Measurements from ENCODE around the gene RECK.

The RECK gene

DNA sequence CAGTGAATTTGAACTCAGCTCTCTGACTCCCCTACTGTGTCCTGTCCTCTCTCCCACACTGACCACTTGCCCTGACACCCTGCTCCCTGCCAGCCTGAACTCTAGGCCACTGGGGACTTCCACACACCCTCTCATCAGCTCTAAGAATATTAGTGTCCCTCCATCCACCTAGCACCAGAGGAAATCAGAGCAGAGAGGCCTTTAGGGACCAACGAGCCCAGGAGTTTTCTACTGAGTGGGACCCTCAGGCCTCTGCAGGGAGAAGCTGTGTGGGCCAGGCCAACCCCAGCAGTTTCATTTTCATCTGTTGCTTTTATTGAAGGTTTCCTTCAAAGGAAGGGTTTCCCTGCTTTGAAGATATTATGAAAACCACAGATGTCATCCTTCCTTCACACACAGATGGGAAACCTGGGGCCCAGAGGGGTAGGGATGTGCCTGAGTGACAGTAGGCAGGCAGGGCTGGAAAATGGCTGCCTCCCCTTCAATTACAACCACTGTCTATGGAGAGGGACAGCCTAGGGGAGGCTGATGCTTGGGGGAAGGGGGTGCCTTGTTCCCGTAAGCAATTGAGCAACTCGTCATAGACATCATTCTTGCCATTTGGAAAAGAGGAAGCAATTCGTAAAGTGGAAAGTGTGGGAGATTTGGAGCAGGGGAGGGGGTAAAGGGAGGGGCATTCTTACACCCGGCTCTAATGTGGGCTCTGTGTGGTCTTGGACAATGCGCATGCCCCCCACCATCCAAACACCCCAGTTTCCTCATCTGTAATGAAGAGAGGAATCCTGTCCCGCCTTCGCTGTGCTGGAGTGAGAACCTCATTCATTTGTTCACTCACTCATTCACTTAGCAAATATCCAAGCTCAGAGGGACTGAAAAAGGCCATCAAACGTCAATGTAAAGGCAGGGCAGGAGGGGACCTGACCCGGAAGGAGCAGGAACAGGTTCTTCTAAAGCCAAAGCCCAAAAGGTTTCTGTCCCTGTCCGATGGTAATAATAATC is 103.7 kb downstream of the RECK start:
- DNase-seq (ENCODE audit: low read depth), result no peak

DNA sequence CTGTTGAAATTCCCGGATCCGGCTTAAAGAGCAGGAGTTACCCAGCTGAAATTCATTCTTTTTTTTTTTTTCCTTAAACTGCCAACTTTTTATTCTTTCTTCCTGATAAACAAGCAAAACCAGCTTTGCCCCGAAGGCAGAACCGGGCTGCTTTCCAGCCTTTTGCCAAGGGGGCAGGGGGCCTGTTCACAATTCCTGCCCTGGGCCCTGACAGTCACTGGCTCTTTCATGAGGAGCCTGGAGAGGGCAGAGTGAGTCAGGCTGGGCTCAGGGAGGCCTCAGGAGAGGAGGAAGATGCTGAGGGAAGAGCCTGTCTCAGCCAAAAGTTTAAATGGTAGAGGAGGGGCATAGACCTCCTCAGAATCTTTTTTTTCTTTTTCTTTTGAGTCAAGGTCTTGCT is 104.6 kb downstream of the RECK start:
- no peak for DNase-seq (ENCODE audit: low read depth)

DNA sequence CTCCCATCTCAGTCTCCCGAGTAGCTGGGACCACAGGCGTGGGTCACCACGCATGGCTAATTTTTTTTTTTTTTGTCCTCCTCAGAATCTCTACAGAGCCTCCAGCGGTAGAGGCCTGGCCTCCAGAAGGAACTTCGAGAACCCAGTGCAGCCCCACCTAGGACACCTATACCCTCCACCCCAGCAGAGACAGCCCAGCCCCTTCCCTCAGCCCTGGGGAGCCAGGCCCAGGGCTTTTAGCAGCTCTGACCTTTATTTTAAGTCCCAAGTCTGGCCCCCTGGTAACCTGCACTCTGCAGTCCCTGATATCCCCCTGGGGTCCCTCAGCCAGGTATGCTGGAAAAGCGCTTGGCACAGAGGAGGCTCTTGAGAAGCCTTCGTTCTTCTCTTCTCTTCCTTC is 105.0 kb downstream of the RECK start:
- DNase-seq (ENCODE audit: low read depth), result no peak

DNA sequence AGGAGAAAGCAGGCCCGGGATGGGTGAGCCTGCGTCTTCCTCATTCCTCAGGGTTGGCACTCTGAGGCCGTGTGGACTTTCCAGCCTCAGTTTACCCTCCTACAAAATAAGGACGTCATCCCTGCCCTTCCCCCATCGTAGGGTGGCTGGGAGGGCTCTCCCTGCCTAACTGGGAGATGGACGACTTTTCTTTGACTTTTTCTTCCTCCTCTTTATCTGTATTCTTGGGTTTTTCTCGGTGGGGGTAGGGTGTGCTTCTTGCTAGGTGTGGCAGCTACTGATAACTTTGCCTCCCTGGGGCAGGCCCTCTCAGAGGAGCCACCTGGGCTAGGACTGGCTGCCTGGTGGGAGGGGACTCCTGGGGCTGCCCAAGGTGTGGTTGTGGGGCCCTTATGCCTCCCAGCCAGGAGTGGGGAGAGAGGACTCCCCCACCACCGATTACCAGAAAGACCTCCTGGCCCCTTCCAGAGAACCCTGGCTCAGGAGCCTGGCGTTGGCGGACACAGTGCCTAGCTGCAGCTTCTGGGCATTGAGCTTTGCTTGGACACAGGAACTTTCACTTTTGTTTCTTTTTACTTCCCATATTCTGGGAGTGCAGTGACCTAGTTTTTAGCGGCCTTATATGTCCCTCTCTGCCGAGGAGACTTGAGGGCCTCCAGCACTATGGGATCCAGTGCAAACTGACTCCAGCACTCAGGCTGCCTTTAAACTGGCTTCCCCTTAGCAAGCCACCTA is 106.0 kb downstream of the RECK start:
- DNase-seq (ENCODE audit: low read depth), result no peak

DNA sequence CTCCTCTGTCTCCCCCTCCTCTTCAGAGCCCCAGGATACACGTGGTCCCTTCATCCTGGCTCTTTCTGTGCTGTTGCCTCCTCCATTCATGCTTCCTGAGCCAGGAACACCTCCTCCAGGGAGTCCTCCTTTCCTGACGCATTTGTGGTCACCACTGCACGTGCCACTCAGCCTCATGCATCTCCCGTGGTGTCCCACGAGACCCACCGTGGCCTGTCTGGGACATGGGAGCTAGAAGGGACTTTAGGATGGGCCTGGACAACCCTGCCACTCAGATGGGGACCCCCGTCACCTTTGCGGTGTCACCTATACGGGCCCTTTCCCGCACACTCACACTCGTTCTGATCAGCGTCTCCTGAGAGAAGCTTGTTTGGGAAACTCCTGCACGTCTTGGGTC is 106.5 kb downstream of the RECK start:
- no peak for DNase-seq (ENCODE audit: low read depth)

DNA sequence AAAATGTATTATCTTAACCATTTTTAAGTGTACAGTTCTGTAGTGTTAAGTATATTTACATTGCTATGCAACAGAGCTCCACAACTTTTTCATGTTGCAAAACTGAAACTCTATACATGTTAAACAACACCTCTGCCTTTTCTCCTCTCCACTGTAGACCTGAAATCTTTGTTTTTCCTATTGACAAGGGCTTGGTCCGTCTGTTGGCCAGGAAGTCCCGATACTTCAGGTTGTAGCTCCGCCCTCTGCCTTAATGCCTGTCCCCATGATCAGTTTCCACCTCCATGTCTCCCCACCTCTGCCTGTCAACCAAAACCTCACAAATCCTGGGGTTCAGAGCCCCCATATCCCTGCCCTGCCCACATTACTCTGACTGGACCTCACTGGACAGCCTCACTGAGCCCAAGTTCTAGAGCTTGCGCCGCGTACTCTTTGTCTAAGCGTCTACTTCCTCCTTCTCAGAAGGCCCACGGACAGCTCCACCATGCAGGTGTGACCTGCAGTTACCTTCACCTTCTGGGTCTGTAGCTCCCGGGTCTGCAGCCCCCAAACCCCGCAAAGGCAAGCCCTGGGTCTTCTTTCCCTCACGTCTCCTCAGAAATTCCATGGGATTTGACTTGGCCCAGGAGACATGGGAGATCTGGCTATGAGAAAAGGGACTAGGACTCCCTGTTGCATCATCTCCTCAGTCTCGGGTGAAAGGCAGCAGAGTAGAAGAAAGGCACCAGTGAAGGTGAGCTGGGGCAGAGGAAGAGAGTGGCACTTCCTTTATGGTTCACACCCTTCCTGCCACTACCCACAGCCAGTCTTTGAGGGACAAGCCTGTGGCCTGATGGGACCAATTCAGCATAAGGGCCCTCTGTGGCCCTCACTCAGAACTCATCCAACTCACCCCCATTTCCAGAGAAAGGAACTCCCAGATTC is 107.9 kb downstream of the RECK start:
- no peak for DNase-seq (ENCODE audit: low read depth)

DNA sequence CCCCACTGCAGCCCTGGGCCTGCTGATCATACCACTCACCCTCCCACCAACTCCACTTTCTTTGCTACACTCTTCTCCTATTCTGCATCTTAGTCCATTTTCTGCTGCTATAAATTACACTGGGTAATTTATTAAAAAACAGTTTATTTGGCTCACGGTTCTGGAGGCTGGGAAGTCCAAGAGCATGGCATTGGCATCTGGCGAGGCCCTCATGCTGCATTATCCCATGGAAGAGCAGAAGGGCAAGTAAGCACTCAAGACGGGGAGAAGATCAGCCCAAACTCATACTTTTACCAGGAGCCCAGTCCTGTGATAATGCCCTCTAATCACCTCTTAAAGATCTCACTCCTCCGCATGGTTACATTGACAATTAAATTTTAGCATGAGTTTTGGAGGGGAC is 109.3 kb downstream of the RECK start:
- no peak for DNase-seq (ENCODE audit: low read depth)

DNA sequence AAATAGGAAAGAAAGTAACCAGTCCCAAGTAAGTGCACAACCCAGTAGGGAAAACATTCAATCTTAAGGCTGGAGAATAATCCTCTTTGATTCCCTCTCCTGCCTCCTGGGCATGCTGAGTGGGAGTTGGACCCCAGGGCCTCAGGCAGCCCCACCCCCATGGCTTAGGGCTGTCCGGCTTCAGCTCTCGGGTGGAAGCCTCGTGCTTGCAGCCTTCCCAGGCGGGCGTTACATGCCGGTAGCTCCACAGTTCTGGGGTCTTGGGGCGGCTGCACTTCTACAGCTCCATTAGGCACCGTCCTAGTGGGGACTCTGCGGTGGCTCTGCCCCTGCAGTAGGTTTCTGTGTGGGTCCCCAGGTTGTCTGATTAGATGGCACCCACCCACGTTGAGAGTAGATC is 109.9 kb downstream of the RECK start:
- DNase-seq (ENCODE audit: low read depth), result no peak

DNA sequence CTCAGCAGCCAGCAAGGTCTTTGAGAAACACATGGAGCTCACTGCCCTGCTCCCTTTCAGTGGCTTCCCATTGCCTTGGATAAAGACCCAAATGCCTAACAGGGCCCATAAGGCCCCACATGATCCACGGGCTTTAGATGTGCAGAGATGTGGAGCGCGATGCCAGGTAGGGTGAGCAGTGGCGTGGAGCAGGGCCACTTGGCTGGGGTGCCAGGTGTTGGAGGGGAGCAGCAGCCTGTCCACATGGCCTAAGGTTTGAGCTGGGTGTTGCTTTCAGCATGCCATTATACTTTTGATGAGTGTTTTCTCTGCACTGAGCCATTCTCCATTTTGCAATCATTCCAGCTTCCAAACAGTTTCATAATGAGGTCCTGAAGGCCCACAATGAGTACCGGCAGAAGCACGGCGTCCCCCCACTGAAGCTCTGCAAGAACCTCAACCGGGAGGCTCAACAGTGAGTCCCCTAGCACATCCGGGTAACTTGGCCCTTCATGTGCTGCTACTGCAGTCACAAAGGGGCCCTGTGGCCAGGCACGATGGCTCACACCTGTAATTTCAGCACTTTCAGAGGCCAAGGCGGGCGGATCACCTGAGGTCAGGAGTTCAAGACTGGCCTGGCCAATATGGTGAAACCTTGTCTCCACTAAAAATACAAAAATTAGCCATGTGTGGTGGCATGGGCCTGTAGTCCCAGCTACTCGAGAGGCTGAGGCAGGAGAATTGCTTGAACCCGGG is 110.9 kb downstream of the RECK start:
- DNase-seq (ENCODE audit: low read depth), result no peak

DNA sequence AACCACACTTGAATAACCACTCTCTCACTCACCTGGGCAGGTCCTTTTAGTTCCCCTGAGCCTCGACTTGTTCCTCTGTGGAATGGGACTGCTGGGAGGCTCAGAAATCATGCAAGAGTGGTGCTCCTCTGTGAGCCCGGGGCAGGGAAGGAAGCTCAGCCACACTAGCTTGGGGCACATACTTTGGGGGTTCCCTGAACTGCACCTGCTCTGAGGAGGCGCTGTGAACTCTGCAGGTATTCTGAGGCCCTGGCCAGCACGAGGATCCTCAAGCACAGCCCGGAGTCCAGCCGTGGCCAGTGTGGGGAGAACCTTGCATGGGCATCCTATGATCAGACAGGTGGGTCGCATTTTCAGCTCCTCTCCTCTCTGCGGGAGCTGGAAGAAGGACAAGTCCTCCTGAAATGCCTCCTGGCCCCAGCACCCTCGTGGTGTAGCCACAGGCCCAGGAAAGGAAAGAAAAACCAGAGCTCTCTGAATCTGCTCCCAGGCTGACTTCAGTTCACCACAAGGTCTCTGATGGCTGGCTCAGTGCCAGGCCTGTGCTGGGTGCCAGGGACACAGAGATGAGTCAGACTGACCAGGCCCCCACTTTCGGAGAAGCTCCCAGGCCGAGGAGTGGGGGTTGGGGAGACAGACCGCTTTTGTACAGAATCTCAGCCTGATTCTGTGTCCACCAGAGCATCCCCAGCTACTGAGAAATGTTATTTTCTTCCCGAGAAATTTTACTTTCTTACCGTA is 111.8 kb downstream of the RECK start:
- DNase-seq (ENCODE audit: low read depth), result peak; percentile 99

DNA sequence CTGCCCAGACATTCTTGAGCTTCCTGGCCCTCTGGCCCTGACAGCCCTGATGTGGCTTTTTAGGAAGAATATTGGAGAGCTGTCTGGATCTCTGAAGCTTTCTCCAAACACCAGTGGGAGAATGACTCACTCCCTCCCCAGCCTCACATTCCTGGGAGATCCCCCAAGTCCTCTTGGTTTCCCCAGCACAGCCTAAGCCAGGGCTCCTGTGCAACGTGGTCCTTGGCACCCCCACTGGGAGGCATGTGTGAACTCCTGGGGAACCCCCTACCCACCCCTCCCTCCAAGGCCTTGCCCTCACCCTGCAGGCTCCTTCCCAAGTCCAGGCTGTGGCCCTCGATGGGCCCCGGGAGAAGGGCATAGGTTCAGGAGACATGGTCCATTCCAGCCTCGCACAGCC is 112.5 kb downstream of the RECK start:
- DNase-seq (ENCODE audit: low read depth), result peak; percentile 88

DNA sequence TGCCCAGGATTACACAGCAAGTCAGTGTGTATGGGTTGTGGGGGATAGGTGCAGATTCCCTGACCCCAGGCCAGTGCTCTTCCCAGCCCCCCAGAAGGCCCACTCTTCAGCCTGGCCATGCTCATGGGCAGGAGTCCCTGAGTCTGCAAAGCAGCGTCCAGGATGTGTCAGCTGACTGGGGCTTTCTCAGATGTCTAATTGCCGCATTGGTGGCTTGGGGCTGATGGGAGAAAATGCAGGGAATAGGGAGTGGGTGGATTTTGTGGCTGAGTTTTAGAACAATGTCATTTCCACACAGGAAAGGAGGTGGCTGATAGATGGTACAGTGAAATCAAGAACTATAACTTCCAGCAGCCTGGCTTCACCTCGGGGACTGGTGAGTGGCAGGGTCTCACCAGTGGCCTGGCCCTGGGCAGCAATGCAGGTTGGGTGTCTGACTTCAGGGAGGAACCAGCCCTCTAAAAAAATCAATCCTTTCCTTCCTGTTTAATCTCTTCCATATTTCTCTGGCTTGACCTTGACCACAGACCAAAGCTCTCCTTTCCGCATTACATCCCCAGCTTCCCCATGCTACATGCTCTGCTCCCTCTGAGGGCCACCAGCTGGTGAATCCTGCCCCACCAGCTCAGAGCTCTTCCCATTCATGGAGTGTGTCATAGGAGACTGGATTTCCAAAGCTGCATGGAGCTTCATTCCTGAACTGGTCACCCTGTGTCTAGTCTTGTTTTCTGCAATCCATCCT is 114.0 kb downstream of the RECK start:
- no peak for DNase-seq (ENCODE audit: low read depth)

DNA sequence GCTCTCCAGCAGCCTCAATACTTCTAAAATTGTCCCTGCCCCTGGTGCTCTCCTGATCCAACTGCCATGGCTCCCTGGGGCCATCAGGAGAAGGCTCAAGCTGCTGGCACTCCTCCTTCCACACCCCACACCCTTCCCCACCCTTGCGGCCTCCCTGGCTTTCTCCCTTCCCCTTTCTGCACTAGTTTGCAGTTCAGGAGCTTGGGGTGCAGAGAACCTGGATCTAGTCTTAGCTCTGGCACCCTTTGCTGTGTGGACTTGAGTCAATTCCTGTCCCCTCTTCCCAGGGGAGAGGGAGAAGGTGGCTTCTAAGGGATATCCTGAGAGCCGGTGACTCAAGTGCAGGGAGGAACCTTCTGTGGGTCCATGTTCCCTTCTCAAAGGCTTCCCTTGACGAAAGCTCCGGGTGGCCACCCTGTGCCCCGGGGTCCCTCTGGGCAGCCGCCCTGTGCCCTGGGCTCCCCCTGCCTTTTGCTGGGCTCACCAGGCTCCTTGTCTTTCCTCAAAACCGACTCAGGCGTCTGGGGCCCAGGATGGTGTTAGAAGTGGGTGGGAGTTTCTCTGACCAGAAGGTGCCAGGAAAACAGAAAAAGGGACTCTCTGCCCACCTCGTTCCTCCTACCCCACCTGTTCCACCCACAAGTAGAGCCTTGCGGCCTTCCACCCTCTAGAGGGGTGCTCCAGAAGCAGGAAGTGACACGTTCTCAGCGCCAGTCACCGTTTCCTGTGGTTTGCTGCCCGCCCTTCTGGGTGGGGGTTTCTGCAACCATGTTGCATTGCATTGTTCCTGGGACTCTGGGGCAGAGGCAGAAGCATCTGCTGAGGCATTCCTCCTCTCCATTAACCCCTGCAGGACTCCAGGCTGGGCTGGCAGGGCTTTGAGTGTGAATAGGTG is 114.8 kb downstream of the RECK start:
- DNase-seq (ENCODE audit: low read depth), result peak; percentile 78

DNA sequence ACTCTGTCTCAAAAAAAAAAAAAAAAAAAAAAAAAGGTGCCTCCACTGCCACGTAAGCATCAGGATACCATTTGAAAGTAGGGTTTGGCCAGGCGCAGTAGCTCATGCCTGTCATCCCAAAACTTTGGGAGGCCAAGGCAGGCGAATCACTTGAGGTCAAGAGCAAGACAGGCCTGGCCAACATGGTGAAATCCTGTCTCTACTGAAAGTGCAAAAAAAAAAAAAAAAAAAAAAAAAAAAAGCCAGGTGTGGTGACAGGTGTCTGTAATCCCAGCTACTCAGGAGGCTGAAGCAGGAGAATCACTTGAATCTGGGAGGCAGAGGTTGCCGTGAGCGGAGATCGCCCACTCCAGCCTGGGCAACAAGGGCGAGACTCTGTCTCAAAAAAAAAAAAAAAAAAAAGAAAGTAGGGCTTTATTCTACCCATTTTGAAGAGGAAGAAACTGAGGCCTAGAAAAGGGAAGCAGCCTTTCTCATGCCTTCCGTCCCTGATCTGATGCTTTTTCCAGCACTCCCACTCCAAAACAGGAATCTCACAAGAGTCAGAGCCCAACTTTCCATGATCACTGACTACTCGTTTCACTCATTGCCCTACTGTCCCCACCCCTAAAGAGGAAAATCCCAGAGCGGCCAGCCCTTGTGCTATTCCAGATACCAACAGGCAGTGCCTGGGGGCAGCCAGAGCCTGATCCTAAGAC is 116.2 kb downstream of the RECK start:
- DNase-seq (ENCODE audit: low read depth), result no peak

DNA sequence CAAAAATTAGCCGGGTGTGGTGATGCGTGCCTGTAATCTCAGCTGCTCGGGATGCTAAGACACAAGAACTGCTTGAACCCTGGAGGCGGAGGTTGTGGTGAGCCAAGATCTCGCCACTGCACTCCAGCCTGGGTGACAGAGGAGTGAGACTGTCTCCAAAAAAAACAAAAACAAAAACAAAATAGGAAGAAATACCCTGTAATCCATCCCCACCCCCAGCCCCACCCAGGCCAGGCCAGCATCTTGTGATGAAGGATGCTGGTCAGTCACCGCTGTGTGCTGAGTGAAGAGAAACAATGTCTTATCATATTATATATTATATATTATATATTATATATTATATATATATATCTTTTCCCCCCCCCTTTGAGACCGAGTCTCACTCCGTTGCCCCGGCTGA is 117.0 kb downstream of the RECK start:
- no peak for DNase-seq (ENCODE audit: low read depth)

DNA sequence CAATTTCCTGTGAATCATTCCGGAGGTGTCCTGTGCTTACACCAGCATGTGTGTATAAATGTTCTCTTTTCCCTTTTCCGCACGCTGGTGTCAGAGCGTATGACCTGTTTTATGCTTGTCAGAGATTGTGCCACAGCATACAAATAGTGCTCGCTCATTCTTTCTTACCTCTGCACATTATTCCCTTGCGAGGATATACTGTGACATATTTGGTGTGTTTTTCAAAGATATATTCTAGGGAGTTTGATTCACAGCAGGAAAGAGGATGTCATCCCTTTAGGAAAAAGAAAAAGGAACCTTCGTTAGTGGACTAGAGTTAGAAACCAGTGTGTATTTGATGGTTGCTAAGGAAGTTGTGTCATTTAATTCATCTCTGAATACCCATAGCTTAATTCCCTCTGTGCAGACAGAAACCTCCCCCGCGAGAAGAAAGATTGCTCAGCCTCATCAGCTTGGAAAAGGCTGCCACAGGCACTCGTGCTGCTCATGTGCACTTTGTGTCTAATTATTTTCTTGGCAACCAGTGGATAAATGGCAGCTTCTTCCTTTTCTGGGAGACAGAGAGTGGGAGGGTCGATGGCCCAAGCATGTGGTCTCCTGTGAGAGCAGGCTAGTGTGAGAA is 117.7 kb downstream of the RECK start:
- DNase-seq (ENCODE audit: low read depth), result no peak

DNA sequence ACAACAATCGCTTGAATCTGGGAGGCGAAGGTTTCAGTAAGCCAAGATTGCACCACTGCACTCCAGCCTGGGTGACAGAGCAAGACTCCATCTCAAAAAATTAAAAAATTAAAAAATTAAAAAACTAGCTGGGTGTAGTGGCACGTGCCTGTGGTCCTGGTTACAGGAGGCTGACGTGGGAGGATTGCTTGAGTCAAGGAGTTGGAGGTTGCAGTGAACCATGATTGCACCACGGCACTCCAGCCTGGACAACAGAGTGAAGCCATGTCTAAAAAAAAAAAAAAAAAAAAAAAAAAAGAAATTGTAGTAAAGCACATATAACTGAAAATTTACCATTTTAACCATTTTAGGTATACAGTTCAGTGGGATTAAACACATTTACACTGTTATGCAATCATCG is 119.4 kb downstream of the RECK start:
- no peak for DNase-seq (ENCODE audit: low read depth)

DNA sequence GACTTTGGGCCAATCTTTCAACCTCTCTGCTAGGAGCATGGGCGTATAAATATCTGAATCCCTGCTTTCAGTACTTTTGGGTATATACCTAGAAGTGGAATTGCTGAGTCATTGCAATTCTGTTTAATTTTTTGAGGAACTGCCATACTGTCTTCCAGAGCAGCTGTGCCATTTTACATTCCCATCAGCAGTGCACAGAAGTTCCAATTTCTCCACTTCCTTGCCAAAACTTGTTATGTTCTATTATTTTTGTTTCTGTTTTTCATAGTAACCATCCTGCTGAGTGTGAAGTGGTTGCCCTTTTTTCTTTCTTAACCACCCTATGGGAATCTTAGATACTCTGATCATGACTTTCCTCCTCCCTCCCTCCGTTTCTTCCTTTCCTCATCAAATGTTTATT is 121.4 kb downstream of the RECK start:
- no peak for DNase-seq (ENCODE audit: low read depth)

Measured in iris pigment epithelial cell (primary cell).